Motor neuron (in vitro differentiated cells): ENCODE measurements around the gene KCNB1. TPM values are rescaled to one million over a fixed set of nuclear protein-coding genes. Genes with fewer than 3 reads are reported as not detected.

Source experiments
- ATAC-seq, 8 experiments: fragments of 200-7000 bp; cut with Tn5 transposase; replicated peaks in 6 of 8; 2 replicates each; pipeline ENCODE4 v1.8.0; 2021; ENCODE audit warnings: mild to moderate bottlenecking in 8 of 8, moderate library complexity in 8 of 8
- H3K27ac ChIP-seq, 2 donors: fragments of 250-450 bp; sonication (Bioruptor Pico); 2 replicates each; pipeline ENCODE4 v1.9.0; 2021; ENCODE audit warnings: antibody characterized with exemption in 2 of 2, mild to moderate bottlenecking in 2 of 2, moderate library complexity in 1 of 2
- H3K4me1 ChIP-seq, 2 donors: fragments of 250-450 bp; sonication (Bioruptor Pico); replicated peaks in 1 of 2; 2 replicates each; pipeline ENCODE4 v1.6.1; 2021; ENCODE audit warnings: antibody characterized with exemption in 2 of 2, mild to moderate bottlenecking in 2 of 2, moderate library complexity in 1 of 2
- H3K4me3 ChIP-seq, 5 donors: fragments of 250-450 bp; sonication (Bioruptor Pico); 2 replicates each; pipeline ENCODE4 v1.9.0; 2021; ENCODE audit warnings: antibody characterized with exemption in 5 of 5, mild to moderate bottlenecking in 5 of 5, moderate library complexity in 4 of 5
- WGBS, 10 experiments: fragments of 450-650 bp; shearing (Covaris generic); methylation state at CpG; one replicate each; pipeline ENCODE4 v1.0.0; 2022; 5-methylcytosine and 5-hydroxymethylcytosine counted together
- in situ Hi-C, 9 experiments: fragments of 400-800 bp; cut with MboI; loops; one replicate each; pipeline ENCODE4 v1.15.0; 2021; ENCODE audit warnings: low sequenced_read_pairs in 9 of 9, low pct_unique_long_range_greater_than_20kb in 2 of 9; ENCODE audit not compliant: unreplicated experiment in 9 of 9
- total RNA-seq, 8 experiments: library from RNA; unstranded; fragments of 300-600 nt; gene quantifications; 2 replicates each; pipeline versions ENCODE4 v1.2.3 to v1.2.4, GENCODE V29; 2022

Gene KCNB1
- total RNA-seq, 8 experiments from 2014 or later: 0.58 to 11.5 (median 3.1) TPM

GRCh38 chr20:49398401-49399144 is 83.9 kb downstream of the KCNB1 start:
- Histone ChIP-seq H3K4me1 (no peaks in the 10 kb centered on the region), H3K27ac (no peak overlapping the region), H3K4me3 (no peak overlapping the region)
- ATAC-seq: no peak
- in situ Hi-C loops: no loop called here
- whole genome bisulfite sequencing, 10 experiments: 17 to 100% (median 77%) methylated on average over 1 to 3 of the region's 4 CpGs; no CpG with 5 or more reads in 1 of the 10 experiments

- 45 to 100% (median 82%) methylated on average over 1 to 6 of the region's 6 CpGs; no CpG with 5 or more reads in 2 of the 10 experiments for WGBS, 10 experiments
- peaks cover 0 to 3% of the 10 kb centered on the region in 2 donors for H3K4me1 ChIP-seq
- peak; percentile 48 to 98 (median 90) for ATAC-seq
- H3K27ac ChIP-seq: no peak overlapping the region
- H3K4me3 ChIP-seq: no peak overlapping the region
- in situ Hi-C loops: no loop called here
These were observed 84.9 kb downstream of the KCNB1 start for GRCh38 chr20:49397525-49397924.

- peaks cover 0 to 4% of the 10 kb centered on the region in 2 donors for H3K4me1 ChIP-seq
- ATAC-seq: peak in 1 of 8 experiments; percentile 13
- 65 to 100% (median 88%) methylated on average over 1 to 7 of the region's 7 CpGs; no CpG with 5 or more reads in 2 of the 10 experiments for WGBS, 10 experiments
- H3K4me3 ChIP-seq: no peak overlapping the region
- in situ Hi-C loops: no loop called here
- H3K27ac ChIP-seq: no peak overlapping the region
These were observed 86.2 kb downstream of the KCNB1 start for GRCh38 chr20:49396230-49396629.

GRCh38 chr20:49395659-49396058 is 86.8 kb downstream of the KCNB1 start:
- H3K27ac ChIP-seq: no peak overlapping the region
- no peak overlapping the region for H3K4me3 ChIP-seq
- 43 to 100% (median 86%) methylated on average over 1 to 7 of the region's 11 CpGs; no CpG with 5 or more reads in 2 of the 10 experiments for WGBS, 10 experiments
- in situ Hi-C loops: no loop called here
- peaks cover 0 to 4% of the 10 kb centered on the region in 2 donors for H3K4me1 ChIP-seq
- ATAC-seq: no peak

DNA sequence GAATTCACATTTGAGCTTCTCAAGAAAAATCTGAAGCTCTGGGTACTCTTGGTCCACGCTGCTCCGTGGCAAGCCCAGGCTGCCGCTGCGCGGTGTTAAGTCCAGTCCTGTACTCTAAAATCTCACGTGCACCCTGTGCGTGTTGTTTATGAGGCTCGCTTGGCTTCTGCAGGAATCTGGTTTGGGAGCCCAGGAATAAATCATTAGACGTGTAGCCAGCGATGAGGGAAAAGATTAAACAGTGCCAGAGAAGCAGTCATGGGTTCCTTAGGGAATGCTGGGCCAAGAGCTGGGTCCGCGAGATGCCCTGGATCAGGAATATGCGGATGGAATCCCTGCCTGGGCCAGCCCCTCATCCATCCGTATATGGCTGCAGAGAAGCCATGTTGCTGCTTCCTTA is 87.3 kb downstream of the KCNB1 start:
- 7 to 84% (median 60%) methylated on average over 1 to 14 of the region's 14 CpGs; no CpG with 5 or more reads in 3 of the 10 experiments for WGBS, 10 experiments
- Histone ChIP-seq H3K4me1 (peaks cover 0 to 4% of the 10 kb centered on the region in 2 donors), H3K27ac (no peak overlapping the region), H3K4me3 (no peak overlapping the region)
- in situ Hi-C loops: no loop called here
- peak in 1 of 8 experiments; percentile 65 for ATAC-seq

DNA sequence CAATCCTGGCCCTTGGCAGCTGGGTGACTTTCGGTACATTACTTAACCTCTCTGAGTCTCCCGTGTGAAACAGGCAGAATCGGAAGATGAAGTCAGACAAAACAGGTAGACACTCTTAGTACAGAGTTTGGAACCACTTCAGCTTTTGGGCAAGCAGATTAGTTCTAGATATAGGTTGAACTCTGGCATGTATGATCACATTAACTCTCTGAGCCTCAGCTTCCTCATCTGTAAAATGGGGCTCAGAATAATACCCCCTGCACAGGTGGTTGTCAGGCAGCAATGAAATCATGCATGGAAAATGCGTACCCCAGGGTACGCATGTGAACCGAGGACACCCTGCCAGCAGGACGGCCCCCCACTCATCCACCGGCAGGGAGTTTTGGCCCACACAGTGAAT is 87.7 kb downstream of the KCNB1 start:
- no peak overlapping the region for H3K27ac ChIP-seq
- in situ Hi-C loops: no loop called here
- no peak for ATAC-seq
- no peak overlapping the region for H3K4me3 ChIP-seq
- 26 to 100% (median 76%) methylated on average over 1 to 7 of the region's 8 CpGs; no CpG with 5 or more reads in 1 of the 10 experiments for WGBS, 10 experiments
- H3K4me1 ChIP-seq: peaks cover 0 to 4% of the 10 kb centered on the region in 2 donors

DNA sequence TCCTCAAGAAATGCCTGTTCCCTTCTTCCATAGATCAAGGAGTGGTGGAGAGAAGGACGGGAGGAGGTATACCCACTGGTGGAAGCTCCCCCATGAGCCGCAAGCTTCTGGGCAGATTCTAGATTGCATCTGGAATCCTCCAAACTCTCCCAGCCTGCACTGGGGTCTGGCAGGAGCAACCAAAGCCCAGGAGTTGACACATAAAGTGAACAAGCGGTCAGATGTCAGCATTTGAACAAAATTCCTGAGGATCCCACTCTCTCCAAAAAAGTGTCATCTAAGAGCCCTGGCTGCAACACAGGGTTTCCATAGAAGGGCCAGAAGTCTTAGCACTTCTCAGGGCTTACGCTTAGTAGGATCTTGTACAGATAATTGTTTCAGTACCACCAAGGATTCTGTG is 88.2 kb downstream of the KCNB1 start:
- Histone ChIP-seq H3K27ac (no peak overlapping the region), H3K4me1 (peaks cover 0 to 4% of the 10 kb centered on the region in 2 donors), H3K4me3 (no peak overlapping the region)
- ATAC-seq: no peak
- in situ Hi-C loops: no loop called here
- WGBS, 10 experiments: 0 to 100% (median 83%) methylated on average over 1 to 4 of the region's 4 CpGs; no CpG with 5 or more reads in 1 of the 10 experiments

GRCh38 chr20:49393803-49394202 is 88.7 kb downstream of the KCNB1 start:
- 33 to 83% (median 33%) methylated on average over 1 of the region's 1 CpG; no CpG with 5 or more reads in 7 of the 10 experiments for WGBS, 10 experiments
- ATAC-seq: no peak
- no peak overlapping the region for H3K27ac ChIP-seq
- in situ Hi-C loops: no loop called here
- peaks cover 0 to 7% of the 10 kb centered on the region in 2 donors for H3K4me1 ChIP-seq
- H3K4me3 ChIP-seq: no peak overlapping the region

GRCh38 chr20:49392745-49393144 is 89.7 kb downstream of the KCNB1 start:
- 33 to 89% (median 70%) methylated on average over 1 to 4 of the region's 4 CpGs; no CpG with 5 or more reads in 4 of the 10 experiments for WGBS, 10 experiments
- Histone ChIP-seq H3K27ac (no peak overlapping the region), H3K4me1 (peaks cover 0 to 11% of the 10 kb centered on the region in 2 donors), H3K4me3 (no peak overlapping the region)
- ATAC-seq: peak in 2 of 8 experiments; percentile 39 to 50
- in situ Hi-C loops: no loop called here

DNA sequence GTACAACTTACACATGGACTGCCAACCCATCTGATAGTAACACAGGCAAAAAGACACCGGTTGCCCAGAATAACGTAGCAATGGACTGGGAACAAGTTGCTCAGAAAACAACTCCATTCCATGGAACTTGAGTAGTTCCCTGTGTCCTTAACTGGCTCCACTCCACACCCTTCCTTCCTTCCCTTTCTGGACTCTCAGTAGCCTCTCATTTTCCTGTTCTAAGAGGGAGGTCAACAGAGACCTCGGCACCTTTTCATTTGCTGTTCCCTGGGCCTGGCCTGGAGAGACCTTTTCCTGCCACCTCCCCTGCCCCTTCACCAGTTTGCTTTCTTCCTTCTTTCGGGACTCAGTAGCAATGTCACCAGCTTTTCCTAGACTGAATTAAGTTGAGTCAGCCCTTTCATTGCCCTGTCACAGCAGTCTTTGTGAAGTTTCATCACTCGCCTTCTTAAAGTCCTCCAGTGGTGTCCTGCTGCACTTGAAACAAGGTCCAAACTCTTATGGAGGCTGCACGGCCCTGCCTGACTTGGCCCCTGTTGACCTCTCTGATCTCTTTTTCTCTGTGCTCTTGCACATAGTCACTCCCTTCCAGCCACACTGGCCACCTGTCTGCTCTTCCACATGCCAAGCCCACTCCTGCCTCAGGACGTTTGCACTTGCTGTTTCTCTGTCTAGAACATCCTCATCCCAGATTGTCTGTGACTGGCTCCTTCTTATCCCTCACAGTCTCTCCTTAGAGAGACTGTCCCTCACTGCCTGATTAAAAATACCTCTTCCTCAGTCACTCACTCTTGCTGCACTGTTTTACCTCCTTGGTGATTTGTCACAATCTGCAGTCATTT is 90.8 kb downstream of the KCNB1 start:
- 48 to 85% (median 76%) methylated on average over 3 to 6 of the region's 7 CpGs; no CpG with 5 or more reads in 2 of the 10 experiments for WGBS, 10 experiments
- Histone ChIP-seq H3K27ac (no peak overlapping the region), H3K4me1 (peaks cover 8 to 22% of the 10 kb centered on the region in 2 donors), H3K4me3 (no peak overlapping the region)
- in situ Hi-C loops: no loop called here
- no peak for ATAC-seq

DNA sequence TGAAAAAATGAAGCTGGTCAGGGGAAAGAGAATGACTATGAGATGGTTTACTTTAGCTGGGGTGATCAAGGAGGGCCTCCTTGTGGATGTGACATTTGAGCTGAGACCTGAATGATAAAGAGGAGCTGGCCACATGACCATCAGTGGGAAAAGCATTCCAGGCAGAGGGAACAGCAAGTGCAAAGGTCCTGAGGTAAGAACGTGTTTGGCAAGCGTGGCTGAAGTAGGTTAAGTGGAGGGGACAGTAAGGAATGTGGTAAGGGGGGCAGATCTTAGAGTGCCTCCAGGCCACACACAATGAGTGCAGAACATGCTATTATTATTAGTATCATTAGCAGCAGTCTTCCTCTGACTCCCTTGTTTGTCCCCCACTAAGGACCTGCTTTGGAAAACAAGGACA is 92.6 kb downstream of the KCNB1 start:
- Histone ChIP-seq H3K27ac (no peak overlapping the region), H3K4me3 (no peak overlapping the region), H3K4me1 (peaks cover 8 to 22% of the 10 kb centered on the region in 2 donors)
- no peak for ATAC-seq
- in situ Hi-C loops: no loop called here
- WGBS, 10 experiments: 66 to 100% (median 78%) methylated on average over 1 to 2 of the region's 2 CpGs; no CpG with 5 or more reads in 7 of the 10 experiments

DNA sequence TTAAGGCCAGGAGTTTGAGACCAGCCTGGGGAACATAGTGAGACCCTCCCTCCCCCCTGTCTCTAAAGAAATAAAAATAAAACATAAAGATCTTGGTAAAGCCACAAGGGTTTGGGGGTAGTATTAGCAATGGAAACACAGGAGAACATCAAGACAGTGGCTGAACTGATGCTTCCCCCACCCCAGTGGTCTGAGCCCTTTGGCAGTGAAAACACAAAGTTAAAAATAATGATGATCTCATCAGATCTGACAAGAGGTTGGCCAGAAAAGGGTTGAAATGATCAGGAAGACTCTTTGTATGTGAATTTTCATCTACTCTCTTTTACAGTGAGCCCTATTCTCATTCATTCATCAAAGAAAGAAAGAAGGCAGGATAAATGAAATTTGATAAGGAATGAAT is 93.7 kb downstream of the KCNB1 start:
- no peak overlapping the region for H3K27ac ChIP-seq
- peak in 5 of 8 experiments; percentile 33 to 59 (median 44) for ATAC-seq
- in situ Hi-C loops: no loop called here

GRCh38 chr20:49387581-49387939 is 94.9 kb downstream of the KCNB1 start:
- WGBS, 10 experiments: 50 to 60% (median 60%) methylated on average over 1 to 2 of the region's 4 CpGs; no CpG with 5 or more reads in 7 of the 10 experiments
- Histone ChIP-seq H3K4me1 (peaks cover 8 to 26% of the 10 kb centered on the region in 2 donors), H3K27ac (peak overlapping the region in 1 of 2 donors; percentile 50), H3K4me3 (no peak overlapping the region)
- ATAC-seq: peak in 1 of 8 experiments; percentile 5
- in situ Hi-C loops: no loop called here

More for the DNA sequence above, 93.7 kb downstream of the KCNB1 start:
- H3K4me1 ChIP-seq: peaks cover 8 to 28% of the 10 kb centered on the region in 2 donors
- H3K4me3 ChIP-seq: no peak overlapping the region
